Jurkat, Clone E6-1 (cell line): ENCODE results near the gene RNU5B-1.

Experiments used
- DNase-seq: peaks from one replicate; pipeline ENCODE4 v3.0.0-alpha.2; 2011; ENCODE audit warnings: low read depth, low spot score
- H3K4me3 ChIP-seq: 2 replicates; pipeline ENCODE4 v1.5.1; 2011; ENCODE audit warnings: mild to moderate bottlenecking, low read length, control low read depth, moderate library complexity

Gene RNU5B-1

DNA sequence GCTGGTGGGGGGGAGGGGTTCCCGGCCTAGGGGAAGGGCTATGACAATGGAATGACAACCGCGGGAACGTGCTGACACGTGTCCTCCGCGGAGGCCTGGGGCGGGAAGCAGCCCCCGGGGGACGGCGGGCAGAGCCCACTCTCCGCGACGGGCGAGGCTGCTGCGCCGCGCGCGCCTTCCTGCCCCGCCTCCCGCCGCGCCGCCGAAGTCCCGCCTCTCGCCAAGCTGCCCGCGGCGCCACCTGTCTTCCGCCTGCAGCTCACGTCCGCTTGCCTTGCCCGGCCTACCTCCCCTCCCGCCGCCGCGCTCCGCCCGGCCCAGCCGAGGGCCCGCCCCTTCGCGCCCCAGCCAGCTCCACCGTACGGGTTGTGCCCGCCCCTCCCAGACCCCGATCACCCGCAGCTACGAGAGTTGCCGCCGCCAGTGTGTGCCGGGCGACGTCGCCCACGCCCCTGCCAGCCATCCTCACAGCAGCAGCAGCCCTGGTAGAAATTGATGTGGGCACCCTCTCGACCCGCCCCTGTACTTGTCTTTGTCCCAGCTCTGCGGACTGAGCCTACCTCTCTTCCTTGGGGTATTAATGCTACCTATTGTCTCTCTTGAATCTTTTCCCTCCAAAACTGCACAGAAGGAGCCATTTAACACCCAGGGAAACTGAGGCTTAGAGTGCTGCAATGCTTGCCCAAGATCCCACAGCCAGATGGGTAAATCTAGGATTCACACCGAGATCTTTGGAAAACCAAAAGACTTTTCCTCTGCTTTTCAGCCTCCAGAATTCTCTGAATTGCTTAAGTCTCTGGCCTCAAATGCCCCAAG lies 17.6 kb upstream of the RNU5B-1 start, which contains the start of gene PARP16:
PARP16 (minus strand) TSS at position 180 of the 816 bp plus-strand sequence. CDS start 457 bp downstream, outside the sequence.
- peak; percentile 88 for DNase-seq
- peak within 1 kb of the TSS; percentile 83 for H3K4me3 ChIP-seq

DNA sequence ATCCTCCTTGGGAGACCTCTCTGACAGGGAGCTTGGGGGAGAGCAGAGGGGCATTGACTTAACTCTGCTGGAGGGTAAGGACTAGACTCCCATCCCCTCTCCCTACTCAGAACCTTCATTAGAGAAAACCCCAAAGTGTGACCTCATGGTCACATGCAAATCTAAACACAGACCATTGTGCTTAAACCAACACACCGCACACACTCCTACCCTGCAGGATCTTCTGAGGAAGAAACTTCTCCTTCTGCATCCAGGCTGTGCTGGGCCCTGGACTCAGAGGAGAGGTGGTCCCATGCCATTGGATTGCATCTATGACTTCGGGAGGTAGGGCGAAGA lies 17.0 kb upstream of the RNU5B-1 start:
- DNase-seq, result no peak
- peak overlapping the region; percentile 52 for H3K4me3 ChIP-seq

DNA sequence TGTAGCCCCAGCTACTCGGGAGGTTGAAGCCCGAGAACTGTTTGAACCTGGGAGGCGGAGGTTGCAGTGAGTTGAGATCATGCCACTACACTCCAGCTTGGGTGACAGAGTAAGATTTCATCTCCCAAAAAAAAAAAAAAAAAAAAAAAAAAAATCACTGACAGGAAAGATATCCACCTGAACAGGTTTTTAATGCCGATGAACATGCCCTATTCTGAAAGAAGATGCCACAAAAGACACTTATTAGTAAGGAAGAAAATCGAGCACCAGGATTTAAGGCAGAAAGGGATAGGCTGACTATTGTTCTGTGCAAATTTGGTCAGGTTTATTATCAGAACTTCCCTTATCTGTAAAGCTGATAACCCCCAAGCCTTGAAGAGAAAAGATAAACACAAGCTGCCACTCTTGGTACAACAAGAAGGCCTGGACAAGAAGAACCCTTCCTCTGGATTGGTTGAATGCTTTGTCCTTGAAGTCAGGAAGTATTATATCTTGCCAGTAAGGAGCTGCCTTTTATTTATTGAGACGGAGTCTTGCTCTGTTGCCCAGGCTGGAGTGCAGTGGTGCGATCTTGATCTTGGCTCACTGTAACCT lies 15.1 kb upstream of the RNU5B-1 start:
- DNase-seq, result no peak
- no peak overlapping the region for H3K4me3 ChIP-seq

GRCh38 chr15:65290228-65290627 lies 14.2 kb upstream of the RNU5B-1 start:
- no peak for DNase-seq
- no peak overlapping the region for H3K4me3 ChIP-seq

GRCh38 chr15:65292938-65293518 lies 11.4 kb upstream of the RNU5B-1 start:
- no peak for DNase-seq
- no peak overlapping the region for H3K4me3 ChIP-seq

GRCh38 chr15:65298731-65299130 lies 5.7 kb upstream of the RNU5B-1 start:
- H3K4me3 ChIP-seq, result no peak overlapping the region
- no peak for DNase-seq

DNA sequence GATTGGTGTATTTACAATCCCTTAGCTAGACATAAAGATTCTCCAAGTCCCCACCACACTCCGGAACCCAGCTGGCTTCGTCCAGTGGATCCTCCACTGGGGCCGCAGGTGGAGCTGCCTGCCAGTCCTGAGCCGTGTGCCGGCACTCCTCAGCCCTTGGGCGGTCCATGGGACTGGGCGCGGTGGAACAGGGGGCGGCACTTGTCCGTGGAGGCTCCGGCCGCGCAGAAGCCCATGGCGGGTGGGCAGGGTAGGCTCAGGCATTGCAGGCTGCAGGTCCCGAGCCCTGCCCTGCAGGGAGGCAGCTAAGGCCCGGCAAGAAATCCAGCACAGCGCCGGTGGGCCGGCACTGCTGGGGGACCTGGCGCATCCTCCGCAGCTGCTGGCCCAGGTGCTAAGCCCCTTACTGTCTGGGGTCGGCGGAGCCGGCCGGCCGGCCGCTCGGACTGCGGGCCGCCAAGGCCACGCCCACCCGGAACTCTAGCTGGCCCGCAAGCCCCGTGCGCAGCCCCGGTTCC lies 3.5 kb upstream of the RNU5B-1 start:
- DNase-seq, result no peak
- no peak overlapping the region for H3K4me3 ChIP-seq

DNA sequence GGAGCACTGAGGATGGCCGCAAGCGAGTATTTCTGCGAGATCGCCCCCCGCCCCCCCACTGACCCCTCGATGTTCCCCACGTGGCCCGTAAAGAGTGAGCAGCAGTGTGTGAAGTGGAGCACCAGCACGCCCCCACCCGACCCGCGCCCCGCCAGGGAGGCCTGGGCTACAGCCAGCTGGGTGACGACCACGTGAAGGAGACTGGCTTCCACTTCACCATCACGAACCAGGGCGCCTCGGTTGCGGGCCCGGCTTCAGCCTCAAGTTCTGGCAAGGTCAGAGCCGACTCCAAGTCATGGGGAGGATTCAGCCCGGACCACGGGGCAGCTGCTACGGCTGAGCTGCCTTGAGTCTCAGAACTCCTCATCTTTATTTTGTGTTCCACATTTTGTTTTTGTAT lies 2.4 kb upstream of the RNU5B-1 start:
- DNase-seq, result no peak

GRCh38 chr15:65303687-65304380 lies 643 bp upstream of the RNU5B-1 start:
- peak overlapping the region; percentile 46 for H3K4me3 ChIP-seq
- DNase-seq, result peak; percentile 17

More for the DNA sequence above, 2.4 kb upstream of the RNU5B-1 start:
- no peak overlapping the region for H3K4me3 ChIP-seq

DNA sequence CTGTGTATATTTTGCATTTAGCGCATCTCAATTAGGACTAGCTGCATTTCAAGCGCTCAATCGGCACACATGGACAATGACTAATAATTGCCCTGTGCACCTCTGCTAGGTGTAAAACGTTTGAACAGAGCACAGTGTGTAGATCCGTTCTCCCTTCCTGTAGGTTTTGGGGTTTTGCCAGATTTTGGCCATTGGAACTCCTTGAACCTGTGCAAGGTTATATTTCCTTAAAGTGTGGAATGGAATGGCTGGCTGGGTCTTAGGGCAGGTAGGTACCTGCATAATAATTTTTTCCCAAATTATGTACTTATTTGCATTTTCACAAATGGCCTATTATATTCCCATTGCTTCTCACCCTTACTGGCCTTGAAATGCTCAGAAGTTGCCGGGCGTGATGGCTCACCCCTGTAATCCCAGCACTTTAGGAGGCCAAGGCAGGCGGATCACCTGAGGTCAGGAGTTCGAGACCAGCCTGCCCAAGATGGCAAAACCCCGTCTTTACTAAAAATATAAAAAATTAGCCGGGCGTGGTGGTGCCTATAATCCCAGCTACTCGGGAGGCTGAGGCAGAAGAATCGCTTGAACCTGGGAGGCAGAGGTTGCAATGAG lies 777 bp downstream of the RNU5B-1 start:
- H3K4me3 ChIP-seq, result peak overlapping the region; percentile 5; the same call in 1 of the 2 replicates
- DNase-seq, result no peak

DNA sequence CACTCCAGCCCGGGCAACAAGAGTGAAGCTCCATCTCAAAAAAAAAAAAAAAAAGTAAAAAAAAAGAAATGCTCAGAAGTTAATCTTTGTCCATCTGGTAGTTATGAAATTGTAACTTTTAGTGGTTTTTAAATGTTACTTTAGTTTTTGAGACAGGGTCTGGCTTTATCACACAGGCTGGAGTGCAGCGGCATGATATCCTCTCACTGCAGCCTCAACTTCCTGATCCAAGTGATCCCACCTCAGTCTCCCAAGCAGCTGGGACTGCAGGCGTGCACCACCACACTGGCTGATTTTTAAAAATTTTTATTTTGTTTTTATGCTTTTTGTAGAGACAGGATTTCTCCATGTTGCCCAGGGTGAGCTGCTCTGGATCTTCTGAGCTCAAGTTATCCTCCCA lies 1.3 kb downstream of the RNU5B-1 start:
- DNase-seq, result no peak
- H3K4me3 ChIP-seq, result no peak overlapping the region

DNA sequence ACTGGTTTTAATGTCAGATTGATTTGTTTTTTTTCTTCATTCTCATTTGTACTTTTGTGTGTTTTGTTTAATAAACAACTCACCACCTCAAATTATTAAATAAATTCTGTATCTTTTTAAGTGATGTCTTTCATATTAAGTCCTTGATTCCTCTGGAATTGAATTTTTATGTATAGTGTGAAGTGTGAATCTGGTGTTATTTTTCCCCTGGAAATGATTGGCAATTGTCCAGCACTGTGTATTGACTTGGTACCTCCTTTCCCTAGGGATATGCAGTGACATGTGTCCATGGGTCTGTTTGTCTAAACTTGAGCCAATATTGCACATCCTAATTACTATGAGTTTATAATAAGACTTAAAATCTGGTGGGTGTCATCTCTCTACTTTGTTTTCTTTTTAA lies 2.1 kb downstream of the RNU5B-1 start:
- no peak overlapping the region for H3K4me3 ChIP-seq
- DNase-seq, result no peak

GRCh38 chr15:65307978-65308377 lies 3.5 kb downstream of the RNU5B-1 start:
- no peak overlapping the region for H3K4me3 ChIP-seq
- no peak for DNase-seq

- H3K4me3 ChIP-seq, result no peak overlapping the region
- no peak for DNase-seq
Measured at GRCh38 chr15:65309882-65310418, 5.5 kb downstream of the RNU5B-1 start.

DNA sequence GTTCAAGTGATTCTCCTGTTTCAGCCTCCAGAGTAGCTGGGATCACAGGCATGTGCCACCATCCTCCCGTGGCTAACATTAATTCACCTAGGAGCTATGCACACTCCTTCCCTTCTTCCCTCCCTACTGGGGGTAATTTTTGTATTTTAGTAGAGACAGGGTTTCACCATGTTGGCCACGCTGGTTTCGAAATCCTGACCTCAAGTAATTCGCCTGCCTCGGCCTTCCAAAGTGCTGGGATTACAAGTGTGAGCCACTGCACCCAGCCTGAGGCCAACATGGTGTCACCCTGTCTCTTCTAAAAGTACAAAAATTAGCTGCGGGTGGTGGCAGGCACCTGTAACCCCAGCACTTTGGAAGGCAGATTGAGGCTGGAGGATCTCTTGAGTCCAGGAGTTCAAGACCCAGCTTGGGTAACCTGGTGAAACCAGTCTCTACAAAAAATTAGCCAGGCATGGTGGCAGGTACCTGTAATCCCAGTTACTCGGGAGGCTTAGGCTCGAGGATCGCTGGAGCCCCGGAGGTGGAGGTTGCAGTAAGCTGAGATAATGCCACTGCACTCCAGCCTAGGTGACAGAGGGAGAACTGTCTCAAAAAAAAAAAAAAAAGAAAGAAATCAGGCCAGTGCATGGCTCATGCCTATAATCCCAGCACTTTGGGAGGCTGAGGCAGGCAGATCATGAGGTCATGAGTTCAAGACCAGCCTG lies 6.1 kb downstream of the RNU5B-1 start:
- no peak for DNase-seq
- H3K4me3 ChIP-seq, result no peak overlapping the region

DNA sequence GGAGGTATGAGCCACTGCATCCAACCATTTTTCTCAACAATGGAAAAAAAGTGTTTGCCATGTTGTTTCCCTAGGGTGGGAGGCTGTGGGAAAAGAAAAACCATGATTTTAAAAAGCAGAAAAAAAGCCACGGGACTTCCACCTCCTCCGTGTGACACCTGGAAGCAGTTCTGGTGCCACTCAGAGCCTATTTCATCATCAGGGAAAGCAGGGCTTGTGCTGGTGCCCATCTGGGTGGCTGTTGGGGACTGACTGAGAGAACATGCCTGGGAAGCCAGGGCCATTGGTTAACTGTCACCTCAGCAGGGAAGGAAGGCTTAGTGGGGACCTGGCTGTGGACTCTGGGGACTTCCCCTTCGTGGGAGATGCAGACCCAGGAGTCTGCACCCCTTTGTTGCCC lies 7.3 kb downstream of the RNU5B-1 start:
- H3K4me3 ChIP-seq, result no peak overlapping the region
- no peak for DNase-seq

DNA sequence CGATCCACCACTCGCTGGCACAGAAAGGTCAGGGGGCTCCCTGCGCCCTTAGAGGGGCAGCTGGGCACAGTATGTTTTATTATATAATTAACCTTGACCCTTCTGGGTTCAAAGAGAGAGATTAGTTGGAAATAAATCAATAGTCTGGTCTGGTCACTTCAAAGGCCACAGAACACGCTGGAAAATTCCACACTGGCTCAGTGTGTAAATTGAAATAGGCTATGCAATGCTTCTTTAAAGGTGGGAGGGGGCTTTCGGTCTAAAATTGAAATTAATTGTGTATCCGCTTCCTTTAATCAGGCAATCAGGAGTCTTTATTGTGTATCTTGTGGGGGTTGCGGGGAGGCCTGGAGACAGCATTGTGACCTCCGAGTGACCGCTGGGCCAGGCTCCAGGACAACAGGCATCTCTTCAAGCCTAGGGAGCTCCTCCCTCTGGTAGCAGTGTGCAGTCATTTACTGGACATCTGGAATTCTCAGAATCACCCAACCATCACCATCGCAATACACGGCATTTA lies 8.0 kb downstream of the RNU5B-1 start:
- no peak for DNase-seq
- H3K4me3 ChIP-seq, result no peak overlapping the region

DNA sequence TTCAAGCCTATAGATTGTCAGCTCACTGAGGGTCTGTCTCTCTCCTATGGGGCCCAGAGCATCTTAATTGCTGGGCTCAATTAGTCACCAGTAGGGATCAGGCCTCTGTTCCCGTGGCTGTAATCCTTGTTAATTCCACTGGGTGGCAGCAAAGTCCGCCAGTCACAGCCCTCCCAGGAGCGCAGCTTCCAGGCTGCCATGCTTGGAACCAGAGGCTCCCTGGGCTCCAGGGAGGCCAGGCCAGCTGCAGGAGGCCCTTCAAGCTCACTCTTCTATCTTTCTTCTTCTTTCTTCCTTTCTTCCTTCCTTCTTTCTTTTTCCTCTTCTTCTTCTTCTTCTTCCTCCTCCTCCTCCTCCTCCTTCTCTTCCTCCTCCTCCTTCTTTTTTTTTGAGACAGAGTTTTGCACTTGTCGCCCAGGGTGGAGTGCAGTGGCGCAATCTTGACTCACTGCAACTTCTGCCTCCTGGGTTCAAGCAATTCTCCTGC lies 14.4 kb downstream of the RNU5B-1 start:
- H3K4me3 ChIP-seq, result no peak overlapping the region
- DNase-seq, result peak; percentile 60
